ENCODE data around the gene RPS15.
A peak's percentile ranks its signal among the peaks of the same experiment; 100 is the strongest.

RPS15 gene

DNA sequence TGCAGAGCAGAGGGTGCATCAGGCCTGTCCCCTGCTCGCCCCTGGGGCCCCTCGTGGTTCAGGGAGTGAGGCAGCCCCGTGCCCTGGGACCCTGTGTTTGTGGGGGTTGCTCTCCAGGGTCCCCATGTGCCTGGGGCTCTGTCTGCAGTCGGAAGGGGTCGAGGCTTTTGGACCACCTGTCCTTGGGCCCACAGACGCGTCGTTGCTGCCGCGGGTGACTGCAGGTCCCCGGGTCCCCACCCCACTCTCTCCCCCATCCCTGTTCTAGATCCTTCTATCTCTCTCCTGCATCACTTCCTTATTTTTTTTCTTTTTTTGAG lies 50.0 kb downstream of the RPS15 start:
- no peak for DNase-seq (ENCODE audit: low read depth in 2 of 2)
- TF ChIP-seq, protein P1, sequence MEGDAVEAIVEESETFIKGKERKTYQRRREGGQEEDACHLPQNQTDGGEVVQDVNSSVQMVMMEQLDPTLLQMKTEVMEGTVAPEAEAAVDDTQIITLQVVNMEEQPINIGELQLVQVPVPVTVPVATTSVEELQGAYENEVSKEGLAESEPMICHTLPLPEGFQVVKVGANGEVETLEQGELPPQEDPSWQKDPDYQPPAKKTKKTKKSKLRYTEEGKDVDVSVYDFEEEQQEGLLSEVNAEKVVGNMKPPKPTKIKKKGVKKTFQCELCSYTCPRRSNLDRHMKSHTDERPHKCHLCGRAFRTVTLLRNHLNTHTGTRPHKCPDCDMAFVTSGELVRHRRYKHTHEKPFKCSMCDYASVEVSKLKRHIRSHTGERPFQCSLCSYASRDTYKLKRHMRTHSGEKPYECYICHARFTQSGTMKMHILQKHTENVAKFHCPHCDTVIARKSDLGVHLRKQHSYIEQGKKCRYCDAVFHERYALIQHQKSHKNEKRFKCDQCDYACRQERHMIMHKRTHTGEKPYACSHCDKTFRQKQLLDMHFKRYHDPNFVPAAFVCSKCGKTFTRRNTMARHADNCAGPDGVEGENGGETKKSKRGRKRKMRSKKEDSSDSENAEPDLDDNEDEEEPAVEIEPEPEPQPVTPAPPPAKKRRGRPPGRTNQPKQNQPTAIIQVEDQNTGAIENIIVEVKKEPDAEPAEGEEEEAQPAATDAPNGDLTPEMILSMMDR (IDR thresholded peaks at IDR 0.05; ENCODE audit: low read depth, low read length), result no peak
- H3K4me3 ChIP-seq (replicated peaks in 1 of 2; ENCODE audit: low read depth in 2 of 2, low read length in 2 of 2), result no peak overlapping the region

DNA sequence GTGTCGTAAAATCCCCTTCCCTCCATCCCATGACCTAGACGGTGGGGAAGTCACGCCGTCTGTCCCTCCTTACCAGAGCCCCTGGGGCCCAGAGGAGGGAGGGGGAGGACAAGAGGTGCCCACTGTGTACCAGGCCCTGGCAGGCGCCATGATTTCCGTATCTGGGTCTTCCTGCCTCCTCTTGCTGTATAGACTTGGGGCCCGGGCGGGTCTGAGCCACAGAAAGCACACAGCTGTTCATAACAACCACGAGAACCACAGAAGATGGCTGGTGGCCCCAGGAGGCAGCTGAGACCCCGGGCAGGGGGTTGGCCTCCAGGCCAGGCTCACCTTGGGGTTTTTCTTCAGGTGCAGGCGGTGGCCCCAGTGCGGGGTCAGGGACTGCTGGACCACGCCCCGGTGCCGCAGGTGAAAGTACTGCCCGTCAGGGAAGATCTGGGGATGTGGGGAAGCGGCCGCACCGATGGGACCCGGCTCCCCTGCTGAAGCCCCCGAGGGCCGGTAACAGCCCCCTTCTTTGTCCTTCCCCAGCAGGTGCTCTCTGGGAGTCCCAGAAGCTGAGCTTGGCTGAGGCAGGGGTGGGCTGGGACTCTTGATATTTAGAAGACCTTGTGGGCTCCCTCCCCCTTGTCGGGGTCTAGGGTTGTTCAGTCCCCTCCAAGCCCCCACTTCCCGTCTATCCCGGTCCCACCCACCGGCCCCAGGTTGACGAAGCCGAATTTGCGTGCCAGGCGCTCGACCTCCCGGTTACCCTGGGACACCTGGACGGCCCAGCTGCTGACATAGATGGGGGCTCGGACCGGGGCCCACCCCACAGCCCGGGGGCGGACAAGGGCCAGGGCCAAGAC lies 51.5 kb downstream of the RPS15 start:
- peak overlapping the region; percentile 56 to 60 for H3K4me3 ChIP-seq (replicated peaks in 1 of 2; ENCODE audit: low read depth in 2 of 2, low read length in 2 of 2)
- DNase-seq (ENCODE audit: low read depth in 2 of 2), result no peak
- TF ChIP-seq, protein P1 (IDR thresholded peaks at IDR 0.05; ENCODE audit: low read depth, low read length), result no peak
